ENCODE results near the gene GASK1A. TPM values are rescaled to one million over a fixed set of nuclear protein-coding genes. Genes with fewer than 3 reads are reported as not detected.

The GASK1A gene
- total and polyA plus RNA-seq, 2 experiments from 2014 or later, result 2.6 to 11.1 TPM

DNA sequence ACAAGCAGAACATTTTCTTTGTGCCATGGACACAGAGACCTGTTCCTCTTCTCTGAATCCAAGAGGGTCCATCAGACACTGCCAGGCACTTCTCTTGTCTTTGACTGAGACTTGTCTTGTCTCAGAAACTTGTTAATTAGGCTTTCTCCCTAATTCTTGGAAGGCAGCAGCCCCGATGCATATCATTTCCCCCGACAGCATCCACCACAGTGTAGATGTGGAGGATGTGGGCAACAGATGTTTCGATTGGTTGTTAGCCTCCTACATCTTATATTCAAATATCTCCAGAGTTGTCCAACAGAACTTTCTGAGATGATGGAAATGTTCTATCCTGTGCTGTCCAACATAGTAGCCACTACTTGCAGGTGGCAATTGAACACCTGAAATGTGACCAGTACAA, 15.5 kb downstream of the GASK1A start:
- Histone ChIP-seq H4K20me1 (replicated peaks; ENCODE audit: insufficient read depth) (0 out of 2 replicates have a peak, but pooled peaks cover 3% of the 10 kb centered on the region), H3K4me1 (ENCODE audit: insufficient read depth) (peaks cover 10% of the 10 kb centered on the region), H3K4me3 (no peak overlapping the region), H2AFZ (no peak overlapping the region), H3K27me3 (ENCODE audit: insufficient read depth) (no peaks in the 10 kb centered on the region), H3F3A (replicated peaks; ENCODE audit: low read depth) (no peaks in the 10 kb centered on the region), H3K9me2 (ENCODE audit: insufficient read depth) (no peaks in the 10 kb centered on the region), H3K4me2 (no peak overlapping the region), H3K79me2 (replicated peaks; ENCODE audit: insufficient read depth) (0 out of 2 replicates have a peak, but pooled peaks cover 5% of the 10 kb centered on the region), H3K36me3 (ENCODE audit: insufficient read depth) (no peaks in the 10 kb centered on the region), H3K27ac (ENCODE audit: low read depth) (no peak overlapping the region)
- Mint-ChIP-seq H3K27me3 (ENCODE audit: insufficient read depth, low read depth, poor library complexity) (peaks cover 5% of the 10 kb centered on the region), H3K36me3 (ENCODE audit: low read depth) (no peaks in the 10 kb centered on the region), H3K4me1 (peaks cover 20% of the 10 kb centered on the region; the same call in 2 of the 3 replicates), H3K27ac (no peak overlapping the region), H3K4me3 (no peak overlapping the region), H3K9me3 (no peaks in the 10 kb centered on the region)
- no peak for TF ChIP-seq CREB1 (CRISPR knock-in tag; IDR thresholded peaks at IDR 0.05; ENCODE audit: low read depth)
- TF ChIP-seq POLR2AphosphoS5 (IDR thresholded peaks at IDR 0.05; ENCODE audit: low read depth), result no peak
- TF ChIP-seq, protein P1, sequence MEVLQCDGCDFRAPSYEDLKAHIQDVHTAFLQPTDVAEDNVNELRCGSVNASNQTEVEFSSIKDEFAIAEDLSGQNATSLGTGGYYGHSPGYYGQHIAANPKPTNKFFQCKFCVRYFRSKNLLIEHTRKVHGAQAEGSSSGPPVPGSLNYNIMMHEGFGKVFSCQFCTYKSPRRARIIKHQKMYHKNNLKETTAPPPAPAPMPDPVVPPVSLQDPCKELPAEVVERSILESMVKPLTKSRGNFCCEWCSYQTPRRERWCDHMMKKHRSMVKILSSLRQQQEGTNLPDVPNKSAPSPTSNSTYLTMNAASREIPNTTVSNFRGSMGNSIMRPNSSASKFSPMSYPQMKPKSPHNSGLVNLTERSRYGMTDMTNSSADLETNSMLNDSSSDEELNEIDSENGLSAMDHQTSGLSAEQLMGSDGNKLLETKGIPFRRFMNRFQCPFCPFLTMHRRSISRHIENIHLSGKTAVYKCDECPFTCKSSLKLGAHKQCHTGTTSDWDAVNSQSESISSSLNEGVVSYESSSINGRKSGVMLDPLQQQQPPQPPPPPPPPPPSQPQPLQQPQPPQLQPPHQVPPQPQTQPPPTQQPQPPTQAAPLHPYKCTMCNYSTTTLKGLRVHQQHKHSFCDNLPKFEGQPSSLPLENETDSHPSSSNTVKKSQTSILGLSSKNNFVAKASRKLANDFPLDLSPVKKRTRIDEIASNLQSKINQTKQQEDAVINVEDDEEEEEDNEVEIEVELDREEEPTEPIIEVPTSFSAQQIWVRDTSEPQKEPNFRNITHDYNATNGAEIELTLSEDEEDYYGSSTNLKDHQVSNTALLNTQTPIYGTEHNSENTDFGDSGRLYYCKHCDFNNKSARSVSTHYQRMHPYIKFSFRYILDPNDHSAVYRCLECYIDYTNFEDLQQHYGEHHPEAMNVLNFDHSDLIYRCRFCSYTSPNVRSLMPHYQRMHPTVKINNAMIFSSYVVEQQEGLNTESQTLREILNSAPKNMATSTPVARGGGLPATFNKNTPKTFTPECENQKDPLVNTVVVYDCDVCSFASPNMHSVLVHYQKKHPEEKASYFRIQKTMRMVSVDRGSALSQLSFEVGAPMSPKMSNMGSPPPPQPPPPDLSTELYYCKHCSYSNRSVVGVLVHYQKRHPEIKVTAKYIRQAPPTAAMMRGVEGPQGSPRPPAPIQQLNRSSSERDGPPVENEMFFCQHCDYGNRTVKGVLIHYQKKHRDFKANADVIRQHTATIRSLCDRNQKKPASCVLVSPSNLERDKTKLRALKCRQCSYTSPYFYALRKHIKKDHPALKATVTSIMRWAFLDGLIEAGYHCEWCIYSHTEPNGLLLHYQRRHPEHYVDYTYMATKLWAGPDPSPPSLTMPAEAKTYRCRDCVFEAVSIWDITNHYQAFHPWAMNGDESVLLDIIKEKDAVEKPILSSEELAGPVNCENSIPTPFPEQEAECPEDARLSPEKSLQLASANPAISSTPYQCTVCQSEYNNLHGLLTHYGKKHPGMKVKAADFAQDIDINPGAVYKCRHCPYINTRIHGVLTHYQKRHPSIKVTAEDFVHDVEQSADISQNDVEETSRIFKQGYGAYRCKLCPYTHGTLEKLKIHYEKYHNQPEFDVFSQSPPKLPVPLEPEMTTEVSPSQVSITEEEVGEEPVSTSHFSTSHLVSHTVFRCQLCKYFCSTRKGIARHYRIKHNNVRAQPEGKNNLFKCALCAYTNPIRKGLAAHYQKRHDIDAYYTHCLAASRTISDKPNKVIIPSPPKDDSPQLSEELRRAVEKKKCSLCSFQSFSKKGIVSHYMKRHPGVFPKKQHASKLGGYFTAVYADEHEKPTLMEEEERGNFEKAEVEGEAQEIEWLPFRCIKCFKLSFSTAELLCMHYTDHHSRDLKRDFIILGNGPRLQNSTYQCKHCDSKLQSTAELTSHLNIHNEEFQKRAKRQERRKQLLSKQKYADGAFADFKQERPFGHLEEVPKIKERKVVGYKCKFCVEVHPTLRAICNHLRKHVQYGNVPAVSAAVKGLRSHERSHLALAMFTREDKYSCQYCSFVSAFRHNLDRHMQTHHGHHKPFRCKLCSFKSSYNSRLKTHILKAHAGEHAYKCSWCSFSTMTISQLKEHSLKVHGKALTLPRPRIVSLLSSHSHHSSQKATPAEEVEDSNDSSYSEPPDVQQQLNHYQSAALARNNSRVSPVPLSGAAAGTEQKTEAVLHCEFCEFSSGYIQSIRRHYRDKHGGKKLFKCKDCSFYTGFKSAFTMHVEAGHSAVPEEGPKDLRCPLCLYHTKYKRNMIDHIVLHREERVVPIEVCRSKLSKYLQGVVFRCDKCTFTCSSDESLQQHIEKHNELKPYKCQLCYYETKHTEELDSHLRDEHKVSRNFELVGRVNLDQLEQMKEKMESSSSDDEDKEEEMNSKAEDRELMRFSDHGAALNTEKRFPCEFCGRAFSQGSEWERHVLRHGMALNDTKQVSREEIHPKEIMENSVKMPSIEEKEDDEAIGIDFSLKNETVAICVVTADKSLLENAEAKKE (CRISPR knock-in tag; IDR thresholded peaks at IDR 0.05), result no peak
- no peak for TF ChIP-seq CTCF (conservative IDR thresholded peaks at IDR 0.05; ENCODE audit: low read depth in 2 of 2)
- TF ChIP-seq ZNF331 (CRISPR knock-in tag; IDR thresholded peaks at IDR 0.05; ENCODE audit: low read depth), result no peak
- no peak for TF ChIP-seq ZNF114 (CRISPR knock-in tag; IDR thresholded peaks at IDR 0.05)
- no peak for TF ChIP-seq EZH2phosphoT487 (IDR thresholded peaks at IDR 0.05; ENCODE audit: unreplicated experiment)
- TF ChIP-seq NANOG (IDR thresholded peaks at IDR 0.05; ENCODE audit: borderline replicate concordance), result no peak
- no peak for TF ChIP-seq STAT1 (IDR thresholded peaks at IDR 0.05; ENCODE audit: unreplicated experiment)
- no peak for TF ChIP-seq ETS1 (IDR thresholded peaks at IDR 0.05)
- TF ChIP-seq JUNB (IDR thresholded peaks at IDR 0.05; ENCODE audit: unreplicated experiment), result no peak
- DNase-seq (ENCODE audit: low spot score), result no peak
- no peak for ATAC-seq

All from GM23338 (cell line).